ENCODE data around the gene ZMIZ2.

- TF ChIP-seq EP300 (IDR thresholded peaks at IDR 0.05) (no peak), POLR2A (IDR thresholded peaks at IDR 0.05) (no peak), CTCF (IDR thresholded peaks at IDR 0.05) (no peak)
These were observed 43.2 kb upstream of the ZMIZ2 start for GRCh38 chr7:44705434-44705833.
